ENCODE data around the gene CHERP.

CHERP gene

GRCh38 chr19:16470911-16471811 is 71.1 kb downstream of the CHERP start:
- TF ChIP-seq GATA2 (IDR thresholded peaks at IDR 0.05; ENCODE audit: low read depth, low read length) (no peak), GATA3 (IDR thresholded peaks at IDR 0.05; ENCODE audit: low read depth, low read length) (no peak)

- TF ChIP-seq GATA3 (IDR thresholded peaks at IDR 0.05; ENCODE audit: low read depth, low read length) = no peak
- no peak for TF ChIP-seq GATA2 (IDR thresholded peaks at IDR 0.05; ENCODE audit: low read depth, low read length)
These were observed 71.7 kb downstream of the CHERP start for GRCh38 chr19:16470541-16470910.

Measured in SH-SY5Y (cell line).